Hematopoietic multipotent progenitor cell treated with erythropoietin and hydrocortisone succinate and interleukin-3 and kit ligand, for 6 days (in vitro differentiated cells): ENCODE results near the gene KCNJ4.
A peak's percentile ranks its signal among the peaks of the same experiment; 100 is the strongest.
"Not testable (repeated sequence)": the region's sequence is repeated elsewhere in the genome, so short reads cannot be mapped to it uniquely, and the experiment has no call there.

ENCODE experiments used
- DNase-seq: peaks from one replicate; pipeline ENCODE4 v3.0.0-alpha.2; 2015

The KCNJ4 gene

DNA sequence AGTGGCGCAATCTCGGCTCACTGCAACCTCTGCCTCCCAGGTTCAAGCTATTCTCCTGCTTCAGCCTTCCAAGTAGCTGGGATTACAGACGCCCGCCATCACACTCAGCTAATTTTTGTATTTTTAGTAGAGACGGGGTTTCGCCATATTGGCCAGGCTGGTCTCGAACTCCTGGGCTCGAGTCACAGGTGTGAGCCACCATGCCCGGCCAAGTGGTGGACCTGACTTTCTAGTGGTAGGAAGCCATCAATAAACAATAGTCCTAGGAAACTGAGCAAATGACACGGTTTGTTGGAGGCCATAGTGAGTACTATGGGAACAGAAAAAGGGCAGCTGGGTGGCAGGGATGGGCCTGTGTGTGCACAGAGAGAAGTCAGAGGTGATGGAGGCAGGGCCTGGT is 15.2 kb upstream of the KCNJ4 start:
- not testable (repeated sequence) for DNase-seq

DNA sequence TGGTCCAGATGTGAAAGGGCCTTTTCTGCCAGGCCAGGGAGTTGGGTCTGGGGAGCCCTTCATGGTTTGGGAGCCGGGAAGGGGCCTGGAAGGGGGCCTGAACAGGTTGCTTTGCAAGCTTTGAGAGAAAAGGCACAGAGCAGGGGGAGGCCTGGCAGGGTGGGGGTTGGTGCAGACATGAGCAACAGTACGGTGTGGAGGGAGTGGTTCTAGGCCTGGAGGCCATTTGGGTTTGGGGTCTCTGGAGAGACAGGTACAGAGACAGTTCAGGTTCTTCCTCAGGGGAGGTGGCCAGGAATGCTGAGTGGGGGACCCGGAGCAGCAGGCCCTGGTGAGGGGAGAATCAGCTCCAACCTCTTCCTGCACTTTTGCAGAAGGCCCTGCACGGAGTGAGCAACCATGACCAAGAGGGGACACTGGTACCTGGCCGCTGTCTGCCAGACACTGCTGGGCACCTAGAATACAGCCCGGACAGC is 14.3 kb upstream of the KCNJ4 start:
- DNase-seq: no peak

DNA sequence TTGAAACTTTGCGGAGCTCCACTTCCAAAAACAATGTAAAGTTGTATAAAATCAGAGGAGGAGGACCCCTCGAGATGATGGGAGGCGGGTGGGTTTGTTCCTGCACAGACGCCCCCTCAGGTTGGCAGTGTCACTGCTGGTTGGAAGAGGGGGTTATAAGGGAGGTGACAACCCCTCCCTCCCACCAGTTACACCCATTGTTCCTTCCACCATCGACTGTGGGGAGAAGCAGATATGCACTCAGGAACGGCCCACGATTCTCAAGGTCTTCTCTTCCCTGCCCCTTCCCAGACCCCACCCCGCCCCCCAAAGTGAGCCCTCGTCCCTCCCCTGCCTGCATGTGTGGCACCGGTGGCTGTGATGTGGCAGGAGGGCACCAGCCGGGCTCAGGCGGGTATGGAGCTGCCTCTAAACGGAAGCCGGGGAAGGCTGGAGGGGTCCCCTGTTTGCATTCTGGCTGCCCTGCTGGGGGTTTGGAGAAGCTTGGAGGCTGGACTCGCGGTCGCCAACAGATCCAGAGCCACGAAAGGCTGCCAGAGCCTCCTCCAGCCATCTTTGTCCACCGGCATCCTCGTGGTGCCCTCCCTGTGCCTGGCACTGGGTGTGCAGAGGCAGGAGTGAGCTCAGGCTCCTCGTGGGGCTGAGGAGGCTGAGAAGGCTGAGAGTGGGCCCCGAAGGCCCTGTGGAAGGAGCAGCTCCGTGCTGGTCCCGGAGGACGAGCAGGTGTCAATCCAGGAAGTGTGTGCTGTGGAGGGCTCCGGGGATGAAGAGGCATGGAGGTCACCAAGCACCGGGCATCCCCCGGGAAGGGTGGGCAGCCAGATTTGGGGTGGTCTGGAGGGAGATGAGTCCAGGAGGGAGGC is 13.7 kb upstream of the KCNJ4 start:
- no peak for DNase-seq

DNA sequence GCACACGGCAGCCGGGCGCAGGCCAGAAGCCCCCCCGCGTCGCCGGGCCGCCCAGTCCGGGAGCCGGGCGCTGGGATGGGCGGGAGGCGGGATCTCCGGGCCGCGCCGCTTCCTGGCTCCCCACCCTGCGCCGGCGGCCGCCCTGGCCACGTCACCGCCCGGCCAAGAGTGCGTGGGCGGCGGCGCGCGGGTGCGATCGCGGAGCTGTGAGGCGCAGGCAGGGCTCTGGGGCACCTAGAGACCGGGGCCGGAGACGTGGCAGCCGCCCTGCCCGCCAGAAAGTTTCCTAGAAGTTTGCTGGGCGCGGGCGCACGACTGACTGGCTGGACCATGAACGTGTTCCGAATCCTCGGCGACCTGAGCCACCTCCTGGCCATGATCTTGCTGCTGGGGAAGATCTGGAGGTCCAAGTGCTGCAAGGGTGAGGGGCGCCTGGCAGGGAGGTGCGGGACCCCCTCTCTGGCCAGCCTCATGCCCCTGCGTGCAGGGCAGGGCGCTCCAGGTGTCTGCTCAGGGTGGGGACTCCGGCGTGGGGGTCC is 13.0 kb upstream of the KCNJ4 start, which contains the start of gene KDELR3:
KDELR3 (plus strand) TSS at position 193 of the 539 bp plus-strand sequence; CDS start at position 331, 138 bp downstream.
- peak; percentile 71 for DNase-seq

DNA sequence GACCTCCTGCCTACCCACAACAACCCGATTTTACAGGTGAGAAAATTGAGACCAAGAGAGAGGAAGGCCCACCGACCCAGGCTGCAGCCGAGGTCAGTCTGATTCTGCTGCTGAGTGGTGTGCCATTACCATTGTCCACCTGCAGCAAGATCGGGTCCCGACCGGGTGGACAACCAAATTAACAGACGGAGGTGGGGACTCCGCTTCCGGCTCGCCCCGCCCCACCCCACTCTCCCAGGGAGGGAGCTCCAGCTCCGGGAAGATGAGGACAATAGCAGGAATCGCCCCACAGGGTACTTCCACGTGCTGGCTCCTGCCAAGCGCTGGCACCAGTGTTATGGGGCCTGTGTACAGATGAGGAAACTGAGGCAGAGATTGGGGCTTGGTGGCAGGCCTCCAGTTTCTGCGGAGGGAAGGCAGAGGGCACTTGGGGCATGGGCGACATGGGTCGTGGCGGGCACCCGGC is 12.5 kb upstream of the KCNJ4 start:
- no peak for DNase-seq

DNA sequence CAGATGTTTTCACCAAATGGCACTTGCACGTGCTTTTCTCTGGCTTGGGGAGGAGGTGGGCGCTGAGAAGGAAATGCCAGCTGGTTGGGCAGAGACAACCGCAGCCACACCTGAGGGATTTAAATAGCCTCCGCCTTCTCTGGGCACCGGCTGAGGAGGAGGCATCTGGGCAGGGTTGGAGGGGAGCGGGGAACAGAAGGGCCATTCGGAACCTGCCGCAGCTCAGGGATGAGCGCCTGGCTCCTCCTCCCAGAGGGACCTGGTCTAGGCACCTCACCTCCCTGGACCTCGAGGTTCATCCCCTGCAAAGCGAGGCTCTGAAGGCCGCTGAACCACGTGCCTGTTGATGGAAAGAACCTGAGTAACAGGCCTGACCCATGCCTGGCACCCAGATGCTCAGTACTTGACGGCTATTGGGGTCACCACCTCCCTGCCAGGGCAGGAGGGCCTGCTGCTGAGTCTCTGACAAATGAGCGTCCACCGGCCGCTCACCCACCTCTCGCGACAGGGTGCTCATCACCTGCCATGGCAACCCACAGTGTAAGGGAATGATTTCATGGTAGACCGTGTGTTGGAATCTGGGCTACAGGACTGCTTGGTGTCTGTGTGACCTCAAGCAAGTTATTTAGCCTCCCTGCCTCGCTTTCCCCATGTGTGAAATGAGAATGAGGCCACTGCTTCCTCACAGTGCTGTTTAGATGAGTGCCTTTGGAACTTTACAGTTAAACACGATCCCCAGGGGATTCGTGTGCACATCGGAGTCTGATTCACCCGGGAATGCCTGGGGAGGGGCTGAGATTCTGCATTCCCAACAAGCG is 10.9 kb upstream of the KCNJ4 start:
- no peak for DNase-seq

DNA sequence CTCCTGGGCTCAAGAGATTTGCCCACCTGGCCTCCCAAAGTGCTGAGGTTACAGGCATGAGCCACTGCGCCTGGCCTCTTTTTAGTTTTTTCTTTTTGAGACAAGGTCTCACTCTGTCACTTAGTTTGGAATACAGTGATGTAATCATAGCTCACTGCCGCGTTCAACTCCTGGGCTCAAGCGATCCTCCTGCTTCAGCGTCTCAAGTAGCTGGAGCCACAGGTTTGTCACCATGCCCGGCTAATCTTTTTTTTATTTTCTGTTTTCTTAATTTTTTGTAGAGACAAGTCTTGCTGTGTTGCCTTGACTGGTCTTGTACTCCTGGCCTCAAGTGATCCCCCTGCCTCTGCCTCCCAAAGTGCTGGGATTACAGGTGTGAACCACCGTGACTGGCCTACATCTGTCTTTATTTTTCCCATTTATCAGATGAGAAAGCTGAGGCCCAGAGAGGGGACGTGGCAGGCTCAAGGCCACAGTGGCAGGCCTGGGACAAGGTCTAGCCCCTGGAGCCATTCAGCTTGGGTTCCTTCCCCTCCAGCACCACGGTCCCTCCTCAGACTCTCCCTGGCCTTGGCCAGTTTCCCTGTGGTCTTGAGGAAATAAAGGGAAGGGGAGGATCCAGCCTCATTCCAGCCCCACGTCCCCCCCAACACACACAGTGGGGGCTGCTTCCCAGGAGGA is 10.1 kb upstream of the KCNJ4 start:
- DNase-seq: no peak

DNA sequence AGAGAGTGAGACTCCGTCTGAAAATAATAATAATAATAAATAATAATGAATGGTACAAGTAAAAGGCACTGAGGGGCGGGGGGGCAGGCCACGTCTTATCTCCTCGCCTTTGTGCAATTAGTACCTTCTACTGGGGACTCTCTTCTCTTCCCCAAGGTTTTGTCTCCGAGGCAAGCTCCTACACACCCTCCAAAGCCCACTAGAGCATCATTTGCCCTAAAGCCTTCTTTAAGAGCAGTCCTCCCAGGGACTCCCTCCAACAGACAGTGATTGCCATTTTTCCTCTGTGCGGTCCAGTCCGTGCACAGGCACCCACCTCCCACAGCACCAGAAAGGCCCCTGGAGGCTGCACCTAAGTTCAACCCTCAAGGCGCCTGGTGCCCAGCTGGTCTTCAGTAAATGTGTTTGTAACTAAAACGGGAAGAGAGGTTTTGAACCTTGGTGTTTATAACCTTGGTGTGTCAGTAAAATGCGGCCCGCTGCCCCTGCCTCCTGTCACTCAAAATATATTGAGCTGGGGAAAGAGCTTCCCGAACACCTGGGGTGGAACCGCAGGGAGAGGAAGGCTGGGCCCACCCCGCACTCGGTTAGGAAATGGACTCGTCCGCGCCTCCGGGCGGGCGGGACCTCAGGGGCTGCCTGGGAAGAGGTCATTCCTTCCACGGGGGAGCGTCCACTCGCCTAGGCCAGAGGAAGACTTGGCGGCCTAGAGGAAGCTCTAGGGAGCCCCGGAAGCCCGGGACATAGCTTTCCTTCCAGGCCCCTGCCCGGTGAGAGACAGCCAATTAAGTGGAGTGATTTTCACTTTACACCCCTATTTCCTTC is 8.2 kb upstream of the KCNJ4 start:
- DNase-seq: no peak

DNA sequence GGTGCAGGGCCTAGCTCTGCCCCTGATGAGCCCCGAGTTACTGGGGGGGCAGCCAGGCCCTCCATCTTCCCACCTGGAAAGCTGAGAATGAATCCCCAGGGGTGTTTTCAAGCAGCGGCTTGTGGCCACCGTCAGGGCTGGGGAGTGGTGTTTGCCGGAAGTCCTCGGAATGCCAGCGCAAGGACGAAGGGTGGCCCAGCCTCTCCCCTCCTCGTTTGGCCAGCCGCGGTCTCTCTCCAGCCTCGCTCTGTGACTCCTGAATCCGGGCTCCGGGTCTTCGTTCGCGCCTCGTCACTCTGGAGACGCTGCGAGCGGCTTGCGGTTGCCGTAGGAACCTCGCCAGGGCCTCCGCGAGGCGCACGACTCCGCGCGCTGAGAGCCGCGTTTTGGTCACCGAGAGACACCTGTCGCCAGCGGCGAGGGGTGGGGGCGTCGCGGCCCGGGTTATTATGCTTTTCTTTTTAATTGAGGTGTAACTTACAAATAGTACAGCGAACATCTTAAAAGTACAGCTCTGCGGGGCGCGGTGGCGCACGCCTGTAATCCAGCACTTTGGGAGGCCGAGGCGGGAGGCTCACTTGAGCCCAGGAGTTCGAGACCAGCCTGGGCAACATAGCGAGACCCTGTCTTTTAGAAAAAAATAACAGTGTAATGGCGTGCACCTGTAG is 6.5 kb upstream of the KCNJ4 start:
- peak; percentile 86 for DNase-seq

DNA sequence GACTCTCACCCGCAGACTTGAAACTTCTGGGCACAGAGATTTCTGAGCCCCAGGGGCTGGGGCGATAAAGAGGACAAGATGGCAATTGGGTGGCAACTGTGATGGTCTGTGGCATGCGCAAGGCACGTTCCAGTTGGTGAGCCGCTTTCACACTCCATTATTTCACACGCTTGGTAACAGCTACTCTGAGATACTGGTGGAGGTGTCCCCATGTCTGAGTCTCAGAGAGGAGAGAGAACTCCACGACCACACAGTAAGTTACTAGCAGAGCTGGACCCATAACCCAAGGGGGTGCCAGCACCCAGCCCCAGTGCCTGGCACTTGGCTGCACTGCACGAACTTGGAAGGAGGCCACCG is 6.0 kb upstream of the KCNJ4 start:
- DNase-seq: no peak

DNA sequence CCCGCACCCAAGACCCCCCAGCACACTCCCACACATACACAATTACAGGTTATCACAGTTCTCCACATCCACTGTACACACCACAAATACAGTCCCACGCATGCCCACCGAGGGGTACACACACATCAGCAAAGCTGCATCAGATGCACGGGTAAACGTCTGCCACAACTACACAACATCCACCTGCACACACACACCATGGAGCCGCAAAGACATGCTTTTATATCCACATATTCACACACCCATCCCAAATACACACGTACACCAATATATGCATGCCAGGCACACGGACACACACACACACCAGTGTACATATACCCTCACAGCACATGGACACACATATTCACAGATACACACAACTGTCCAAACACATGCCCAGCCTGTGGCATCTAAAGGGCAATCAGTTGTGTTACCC is 5.4 kb upstream of the KCNJ4 start:
- DNase-seq: no peak

DNA sequence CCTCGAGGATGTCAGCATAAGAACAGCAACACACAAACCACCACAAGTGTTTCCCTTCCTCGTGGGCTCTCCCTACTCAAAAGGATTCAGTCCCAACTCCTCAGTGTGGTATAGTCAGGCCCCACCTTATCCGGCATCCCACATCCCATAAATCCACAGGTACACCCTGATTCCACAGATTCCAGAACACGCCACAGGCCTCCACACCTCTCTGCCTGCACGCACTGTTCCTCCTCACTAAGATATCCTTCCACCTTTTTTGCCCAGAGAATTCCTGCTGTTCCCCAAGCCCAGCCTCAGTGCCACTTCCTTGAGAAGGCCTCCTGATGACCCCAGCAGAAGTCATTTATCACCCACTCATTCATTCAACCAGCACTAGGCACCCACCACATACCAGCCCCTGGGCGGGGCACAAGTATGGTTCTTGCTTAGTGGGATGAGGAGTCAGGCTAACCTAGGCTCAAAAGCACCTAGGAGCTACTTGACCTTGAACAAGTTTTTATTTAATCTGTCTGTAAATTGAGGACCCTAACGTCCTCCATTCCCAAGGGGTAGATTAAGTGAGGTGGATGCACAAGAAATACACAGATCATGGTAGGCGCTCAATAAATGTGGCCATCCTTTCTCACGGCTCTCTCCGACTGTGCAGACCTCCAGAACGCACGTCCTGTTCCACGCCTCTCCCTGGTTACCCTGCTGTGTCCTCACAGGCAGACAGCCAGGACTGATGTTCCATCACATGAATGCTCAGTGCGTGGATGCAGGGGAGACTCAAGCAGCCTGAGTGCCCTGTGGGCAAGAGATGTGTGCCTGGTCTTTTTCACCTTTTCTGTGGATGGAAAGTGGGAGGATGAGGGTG is 2.1 kb upstream of the KCNJ4 start:
- DNase-seq: no peak

DNA sequence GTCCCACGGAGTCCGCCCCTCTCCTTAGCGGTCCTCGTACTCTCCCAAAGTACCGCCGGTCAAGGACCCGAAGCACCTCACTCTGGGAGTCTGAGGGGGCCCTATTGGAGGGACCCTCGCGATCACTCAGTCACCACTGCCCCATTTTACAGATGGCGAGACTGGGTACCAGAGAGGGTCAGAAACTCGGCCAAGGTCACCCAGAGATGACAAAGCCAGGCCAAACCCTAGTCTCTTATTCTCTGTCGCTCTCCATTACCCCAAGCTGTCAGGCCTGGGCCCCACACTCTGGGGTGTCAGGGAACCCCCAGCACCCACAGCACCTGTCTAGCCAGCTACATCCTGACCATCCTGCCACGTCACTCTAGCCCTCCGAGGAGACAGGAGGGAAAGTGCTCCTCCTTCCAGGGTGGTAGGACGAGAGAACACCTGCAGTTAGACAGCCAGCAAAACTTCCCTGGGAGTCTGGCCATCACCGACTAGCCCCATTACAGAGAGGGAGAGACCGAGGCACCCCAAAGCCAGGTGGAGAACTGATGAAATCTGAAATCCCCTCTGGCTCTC is 1.4 kb upstream of the KCNJ4 start:
- DNase-seq: no peak

DNA sequence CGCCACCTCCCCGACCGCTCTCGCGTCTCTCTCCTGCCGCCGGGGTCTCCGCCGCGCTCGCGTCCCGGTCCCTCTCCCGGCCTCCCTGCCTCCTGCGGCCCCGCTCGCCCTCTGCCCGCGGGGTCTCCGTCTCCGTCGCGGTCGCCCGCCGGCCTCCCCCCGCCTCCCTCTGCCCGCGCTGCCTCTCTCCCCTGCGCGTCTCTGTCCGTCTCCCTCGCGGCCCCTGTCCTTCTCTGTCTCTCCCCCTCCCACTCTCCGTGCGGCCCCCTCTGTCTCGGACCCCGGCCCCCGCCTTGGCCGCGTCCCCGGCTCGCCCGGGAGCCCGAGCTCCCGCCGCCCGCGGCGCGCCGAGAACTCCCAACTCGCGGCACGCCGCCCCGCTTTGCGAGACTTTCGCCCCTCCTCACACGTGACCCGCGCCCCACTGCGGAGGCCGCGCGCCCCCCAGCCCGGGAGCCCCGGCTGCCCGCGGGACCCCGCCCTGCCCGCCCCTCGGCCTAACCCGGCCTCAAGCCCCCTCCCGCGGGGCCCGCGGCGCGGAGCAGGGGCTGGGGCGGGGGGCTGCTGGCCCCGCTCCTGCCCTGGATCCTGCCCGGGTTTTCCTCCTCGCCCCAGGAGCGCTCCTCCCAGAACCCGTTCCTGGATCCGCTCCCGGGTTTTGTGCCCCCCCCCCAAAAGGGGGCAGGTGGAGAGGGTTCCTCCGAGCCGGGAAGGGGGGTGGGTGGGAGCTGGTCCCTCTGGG is 702 bp upstream of the KCNJ4 start:
- no peak for DNase-seq

DNA sequence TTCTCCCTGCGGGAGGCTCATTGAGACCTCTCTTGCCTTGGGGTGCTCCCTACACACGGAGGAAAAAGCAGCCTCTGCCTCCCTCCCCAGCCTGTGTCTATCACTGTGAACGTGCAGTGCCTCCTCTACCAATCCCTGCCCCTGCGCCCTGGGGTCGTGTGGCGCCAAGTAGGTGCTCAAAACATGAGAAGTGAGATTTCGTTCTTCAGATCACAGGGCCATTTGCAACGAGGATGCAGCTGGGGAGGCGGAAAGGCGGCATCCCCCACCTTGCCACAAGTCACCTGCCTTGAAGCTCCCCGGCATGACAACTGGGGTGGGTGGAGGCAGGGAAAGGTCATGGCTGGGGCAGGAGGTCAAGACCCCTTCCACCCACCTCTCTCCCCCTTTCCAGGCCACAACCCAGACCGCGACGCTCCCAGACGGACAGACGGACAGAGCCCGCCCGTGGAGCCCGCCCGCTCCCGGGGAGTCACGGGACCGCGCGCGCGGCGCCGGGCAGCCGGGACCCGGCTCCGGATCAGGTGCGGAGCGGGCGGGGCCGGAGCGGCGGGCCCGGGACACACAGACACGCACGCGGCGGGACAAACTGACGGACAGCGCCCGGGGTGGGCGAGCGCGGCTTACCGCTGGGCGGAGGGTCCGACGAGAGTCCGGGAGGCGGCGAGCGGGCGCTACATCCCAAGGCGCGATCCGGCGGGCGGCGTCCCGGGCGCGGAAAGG is 485 bp downstream of the KCNJ4 start:
- DNase-seq: no peak

DNA sequence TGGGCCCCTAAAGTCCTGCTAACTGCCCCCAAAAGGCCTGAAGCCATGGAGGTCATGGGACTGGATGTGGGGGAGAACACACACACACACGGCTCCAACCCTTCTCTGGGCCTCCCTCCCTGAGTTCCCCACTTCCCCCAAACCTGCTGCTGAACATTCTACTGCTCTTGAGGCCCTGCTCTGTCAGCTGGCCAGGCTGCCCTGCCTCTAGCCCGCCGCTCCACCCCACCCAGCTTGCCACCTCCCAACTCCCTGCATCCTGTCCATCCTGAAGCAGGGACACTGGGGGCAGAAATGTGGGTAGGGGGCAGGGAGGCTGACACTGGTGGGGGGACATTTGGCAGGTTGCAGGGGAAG is 1.0 kb downstream of the KCNJ4 start:
- DNase-seq: no peak

DNA sequence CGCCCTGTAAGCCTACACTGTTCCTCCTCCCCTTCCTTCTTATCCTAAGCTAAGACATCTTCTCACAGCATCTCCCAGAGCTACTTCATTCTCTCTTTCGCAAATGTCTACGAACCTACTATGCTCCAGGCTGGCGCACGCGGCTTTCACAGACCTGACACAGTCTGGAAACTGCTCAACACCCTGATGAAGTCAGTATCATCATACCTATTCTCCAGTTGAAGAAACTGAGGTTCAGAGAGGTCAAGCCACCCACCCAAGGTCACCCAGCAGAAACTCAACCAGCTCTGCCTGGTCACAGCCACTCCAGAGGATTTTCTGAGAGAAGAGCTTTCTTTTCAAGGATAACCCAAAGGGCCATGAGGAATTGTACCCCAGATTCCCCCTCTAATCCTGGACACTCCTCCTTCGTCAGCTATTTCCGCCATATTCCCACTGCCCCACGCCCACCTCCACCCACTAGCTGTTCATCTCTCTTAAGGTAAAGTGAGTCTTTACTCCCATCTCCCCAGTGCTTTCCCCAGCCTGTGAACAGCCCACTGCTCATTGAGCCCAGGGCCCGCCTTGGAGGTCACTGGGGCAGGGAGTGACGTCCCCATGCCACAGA is 1.8 kb downstream of the KCNJ4 start:
- DNase-seq: no peak

DNA sequence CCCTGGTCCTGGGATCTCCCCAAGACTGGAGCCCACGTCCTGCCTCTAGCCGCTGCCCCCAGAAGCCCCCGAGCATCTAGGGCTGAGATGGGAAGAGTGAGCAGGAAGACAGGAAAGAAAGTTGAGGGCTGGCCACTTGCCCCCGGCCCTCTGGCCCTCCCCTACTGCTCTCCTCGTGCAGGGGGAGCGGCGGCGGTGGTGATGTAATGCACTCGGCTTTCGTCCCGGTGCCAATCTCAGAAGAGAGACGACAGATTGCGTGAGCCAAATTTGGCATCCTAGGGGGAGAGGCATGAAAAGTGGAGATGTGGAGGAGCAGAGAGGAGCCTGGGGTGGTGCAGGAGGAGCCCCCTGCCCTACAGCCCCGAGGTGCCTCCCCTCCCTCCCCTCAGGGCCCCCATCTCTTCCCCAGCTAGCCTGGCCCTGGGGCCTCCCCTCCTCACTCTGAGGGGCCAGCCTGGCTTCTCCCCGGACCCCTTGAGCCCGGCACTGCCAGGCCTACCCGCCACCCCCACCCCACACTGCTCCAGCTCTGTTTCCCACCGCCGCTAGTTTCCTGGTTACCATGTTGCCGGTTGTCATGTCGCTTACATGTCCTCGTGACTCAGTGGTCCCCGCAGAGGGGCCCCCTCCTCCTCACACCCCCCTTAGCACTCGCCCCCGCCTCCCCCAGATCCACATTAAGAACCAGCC is 2.5 kb downstream of the KCNJ4 start:
- DNase-seq: no peak
